Transverse colon (tissue), 4 donors: Measurements from ENCODE around the gene RNF224. TPM values are rescaled to one million over a fixed set of nuclear protein-coding genes. Genes with fewer than 3 reads are reported as not detected.

Experiments
- DNase-seq: peaks from one replicate; pipeline ENCODE4 v3.0.0-alpha.2; 2019
- H3K27ac ChIP-seq, 4 donors: fragments of 200-600 bp; sonication (generic); 2 replicates each; pipeline ENCODE4 v1.5.1; 2016 to 2018; ENCODE audit warnings: inconsistent platforms in 4 of 4
- H3K27me3 ChIP-seq: fragments of 200-600 bp; sonication (generic); 2 replicates; pipeline ENCODE4 v1.5.1; 2017; ENCODE audit warnings: inconsistent platforms
- H3K36me3 ChIP-seq, 4 donors: fragments of 200-600 bp; sonication (generic); 2 replicates each; pipeline ENCODE4 v1.5.1; 2017 to 2019; ENCODE audit warnings: inconsistent platforms in 4 of 4
- H3K4me1 ChIP-seq, 4 donors: fragments of 200-600 bp; sonication (generic); 2 replicates each; pipeline ENCODE4 v1.5.1; 2017 to 2020; ENCODE audit warnings: inconsistent platforms in 4 of 4
- H3K4me3 ChIP-seq, 4 donors: fragments of 200-600 bp; sonication (generic); 1 replicate in 1 of 4; 2 replicates in 3 of 4; pipeline versions ENCODE4 v1.5.1 to v1.6.1; 2017 to 2019; ENCODE audit warnings: inconsistent platforms in 4 of 4
- H3K9me3 ChIP-seq, 2 donors: fragments of 200-600 bp; sonication (generic); 2 replicates each; pipeline ENCODE4 v1.5.1; 2017 to 2019; ENCODE audit warnings: inconsistent platforms in 2 of 2
- EP300 ChIP-seq: sonication (generic); formaldehyde crosslinking; IDR thresholded peaks from one replicate; pipeline ENCODE4 v1.6.1; 2017; ENCODE audit warnings: antibody characterized with exemption, low read depth
- POLR2A ChIP-seq: fragments of 450-650 bp; IDR thresholded peaks from one replicate; pipeline ENCODE4 v1.6.1; 2016; ENCODE audit warnings: antibody characterized with exemption, mild to moderate bottlenecking, moderate library complexity
- POLR2AphosphoS5 ChIP-seq, 3 donors: sonication (generic); formaldehyde crosslinking; IDR thresholded peaks; one replicate each; pipeline ENCODE4 v1.6.1; 2016; ENCODE audit warnings: antibody characterized with exemption in 3 of 3
- WGBS, 2 donors: methylation state at CpG; one replicate each; pipeline ENCODE4 v1.1.5; 2018; ENCODE audit warnings: low coverage in 1 of 2; 5-methylcytosine and 5-hydroxymethylcytosine counted together
- in situ Hi-C, 4 donors: fragments of 200-750 bp; cut with MboI; loops; one replicate each; pipeline versions ENCODE4 v1.15.0 to v1.15.1; 2017; ENCODE audit warnings: low sequenced_read_pairs in 3 of 4, low pct_ligation_motif_present in 1 of 4, low pct_unique_long_range_greater_than_20kb in 1 of 4
- intact Hi-C: fragments of 100-400 bp; cut with DNase I; formaldehyde crosslinking; loops from one replicate; pipeline ENCODE4 v1.15.1; 2023; ENCODE audit warnings: low total_unique reads
- total RNA-seq, 4 donors: library from RNA; depleted of rRNA; stranded (reverse); fragments of >200 nt; gene quantifications; one replicate each; pipeline ENCODE4 v1.1.0, GENCODE V29; 2016
- TF ChIP-seq, protein P1 (sequence below), 5 experiments: fragments of 200-600 bp in 3 of 5; fragments of 450-650 bp in 2 of 5; sonication (generic) in 3 of 5; IDR thresholded peaks; 1 replicate in 2 of 5; 2 replicates in 3 of 5; pipeline ENCODE4 v1.5.1; 2016 to 2017; ENCODE audit warnings: antibody characterized with exemption in 5 of 5, inconsistent platforms in 3 of 5, mild to moderate bottlenecking in 2 of 5, moderate library complexity in 1 of 5

Gene RNF224
- total RNA-seq, 4 donors from 2014 or later, result not detected

DNA sequence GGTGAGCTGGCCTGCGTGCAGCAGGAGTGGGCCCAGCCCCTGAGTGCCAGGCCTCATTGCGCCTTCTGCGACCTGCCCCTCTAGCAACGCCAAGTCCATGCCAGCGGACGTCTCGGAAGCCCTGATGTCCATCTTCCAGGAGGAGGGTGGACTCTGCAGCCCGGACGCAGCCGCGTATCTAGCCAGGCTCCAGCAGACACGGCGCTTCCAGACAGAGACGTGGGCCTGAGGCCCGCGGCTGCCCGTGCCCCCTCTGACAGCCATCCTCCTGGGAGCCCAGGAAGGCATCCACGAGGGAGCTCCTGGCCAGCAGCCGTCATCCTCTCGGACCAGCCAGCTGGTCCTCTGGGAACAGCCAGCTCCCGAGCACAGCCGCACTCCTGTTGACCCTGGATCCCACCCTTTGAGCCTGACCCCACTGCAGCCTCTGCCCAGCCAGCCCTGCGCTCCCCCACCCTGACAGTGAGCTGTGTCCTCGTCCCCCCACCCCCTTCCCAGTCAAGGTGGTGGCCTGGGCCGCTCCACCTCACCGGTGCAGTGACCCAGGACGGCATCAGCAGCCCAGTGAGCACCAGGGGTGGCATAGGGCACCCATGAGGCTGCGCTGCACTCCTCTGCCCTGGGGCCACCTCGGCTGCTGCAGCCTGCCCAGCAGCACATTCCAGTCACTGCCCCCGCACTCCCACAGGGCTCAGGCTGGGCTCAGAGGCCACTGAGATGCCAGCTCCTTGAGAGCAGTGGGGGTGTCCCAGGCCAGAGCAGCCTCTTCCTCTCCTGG is 10.9 kb upstream of the RNF224 start:
- Histone ChIP-seq H3K27ac (peak overlapping the region in 3 of 4 donors; percentile 83 to 89 (median 85)), H3K9me3 (no peaks in the 10 kb centered on the region), H3K27me3 (no peaks in the 10 kb centered on the region), H3K4me3 (no peak overlapping the region), H3K4me1 (peaks cover 3 to 26% (median 25%) of the 10 kb centered on the region in 4 donors), H3K36me3 (no peaks in the 10 kb centered on the region)
- 90% methylated on average over 27 of the region's 30 CpGs; no CpG with 5 or more reads in 1 of the 2 donors for WGBS, 2 donors
- TF ChIP-seq POLR2AphosphoS5 (IDR thresholded peaks at IDR 0.05) (no peak), EP300 (no peak), POLR2A (no peak)
- TF ChIP-seq, protein P1, sequence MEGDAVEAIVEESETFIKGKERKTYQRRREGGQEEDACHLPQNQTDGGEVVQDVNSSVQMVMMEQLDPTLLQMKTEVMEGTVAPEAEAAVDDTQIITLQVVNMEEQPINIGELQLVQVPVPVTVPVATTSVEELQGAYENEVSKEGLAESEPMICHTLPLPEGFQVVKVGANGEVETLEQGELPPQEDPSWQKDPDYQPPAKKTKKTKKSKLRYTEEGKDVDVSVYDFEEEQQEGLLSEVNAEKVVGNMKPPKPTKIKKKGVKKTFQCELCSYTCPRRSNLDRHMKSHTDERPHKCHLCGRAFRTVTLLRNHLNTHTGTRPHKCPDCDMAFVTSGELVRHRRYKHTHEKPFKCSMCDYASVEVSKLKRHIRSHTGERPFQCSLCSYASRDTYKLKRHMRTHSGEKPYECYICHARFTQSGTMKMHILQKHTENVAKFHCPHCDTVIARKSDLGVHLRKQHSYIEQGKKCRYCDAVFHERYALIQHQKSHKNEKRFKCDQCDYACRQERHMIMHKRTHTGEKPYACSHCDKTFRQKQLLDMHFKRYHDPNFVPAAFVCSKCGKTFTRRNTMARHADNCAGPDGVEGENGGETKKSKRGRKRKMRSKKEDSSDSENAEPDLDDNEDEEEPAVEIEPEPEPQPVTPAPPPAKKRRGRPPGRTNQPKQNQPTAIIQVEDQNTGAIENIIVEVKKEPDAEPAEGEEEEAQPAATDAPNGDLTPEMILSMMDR (IDR thresholded peaks at IDR 0.05), result no peak
- intact Hi-C loops, result no loop called here
- in situ Hi-C loops, result loop anchor here in 1 of 4 donors (25.0 kb wide), 1 partner anchor 104 kb away; the partner anchor contains the start of gene DPP7
- no peak for DNase-seq

DNA sequence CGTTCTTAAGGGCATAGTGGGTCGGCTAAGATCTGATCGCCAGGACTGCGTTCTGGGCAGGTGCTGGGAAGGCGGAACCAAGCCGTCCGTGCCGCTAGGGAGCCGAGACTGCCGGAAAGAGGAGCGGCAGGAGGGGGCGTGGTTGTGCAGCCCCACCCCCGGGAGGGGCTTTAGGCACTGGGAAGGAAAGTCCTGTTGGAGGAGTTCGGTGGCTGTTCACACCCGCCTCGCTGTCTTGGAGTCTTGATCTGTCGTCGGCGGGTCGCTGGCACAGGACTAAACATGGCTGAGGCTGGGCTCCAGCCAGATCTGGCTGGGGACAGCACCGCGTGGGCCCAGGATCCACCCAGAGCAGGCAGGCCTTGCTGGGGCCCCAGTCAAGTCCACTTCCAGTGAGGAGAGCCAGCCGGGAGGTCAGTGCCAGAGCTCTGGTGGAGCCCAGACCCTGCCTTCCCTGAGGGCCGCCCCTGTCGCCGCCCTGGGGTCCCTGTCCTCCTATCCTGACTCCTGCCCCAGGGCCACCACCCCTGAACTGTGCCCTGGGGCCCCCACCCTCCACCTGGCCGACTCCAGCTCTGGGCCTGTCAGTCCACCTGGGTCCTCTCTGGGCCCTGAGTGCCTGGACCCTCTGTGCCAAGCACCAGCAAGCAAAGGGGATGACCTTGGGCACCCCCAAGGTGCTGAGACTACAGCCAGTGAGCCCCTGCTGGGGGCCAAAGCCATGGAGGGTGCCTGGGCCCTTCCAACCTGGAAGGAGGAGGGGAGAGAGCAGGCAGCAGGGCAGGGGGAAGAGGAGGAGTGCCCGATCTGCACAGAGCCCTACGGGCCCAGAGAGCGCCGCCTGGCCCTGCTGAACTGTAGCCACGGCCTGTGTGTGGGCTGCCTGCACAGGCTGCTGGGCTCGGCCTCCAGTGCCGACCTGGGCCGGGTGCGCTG is 9.8 kb upstream of the RNF224 start:
- peak overlapping the region in 3 of 4 donors; percentile 26 to 47 (median 31) for H3K4me3 ChIP-seq
- H3K36me3 ChIP-seq, result no peaks in the 10 kb centered on the region
- no peaks in the 10 kb centered on the region for H3K9me3 ChIP-seq
- DNase-seq, result peak; percentile 93
- in situ Hi-C loops, result loop anchor here in 1 of 4 donors (25.0 kb wide), 1 partner anchor 105 kb away; the partner anchor contains the start of gene DPP7
- intact Hi-C loops, result no loop called here
- WGBS, 2 donors, result 42% methylated on average over 33 of the region's 36 CpGs; no CpG with 5 or more reads in 1 of the 2 donors
- TF ChIP-seq, protein P1 (IDR thresholded peaks at IDR 0.05), result peak in 1 of 5 experiments; percentile 45
- TF ChIP-seq POLR2AphosphoS5 (IDR thresholded peaks at IDR 0.05) (peak; percentile 79 to 97 (median 94)), EP300 (no peak), POLR2A (peak; percentile 94)
- peaks cover 5 to 34% (median 32%) of the 10 kb centered on the region in 4 donors for H3K4me1 ChIP-seq
- no peaks in the 10 kb centered on the region for H3K27me3 ChIP-seq
- peak overlapping the region; percentile 83 to 89 (median 85) for H3K27ac ChIP-seq

DNA sequence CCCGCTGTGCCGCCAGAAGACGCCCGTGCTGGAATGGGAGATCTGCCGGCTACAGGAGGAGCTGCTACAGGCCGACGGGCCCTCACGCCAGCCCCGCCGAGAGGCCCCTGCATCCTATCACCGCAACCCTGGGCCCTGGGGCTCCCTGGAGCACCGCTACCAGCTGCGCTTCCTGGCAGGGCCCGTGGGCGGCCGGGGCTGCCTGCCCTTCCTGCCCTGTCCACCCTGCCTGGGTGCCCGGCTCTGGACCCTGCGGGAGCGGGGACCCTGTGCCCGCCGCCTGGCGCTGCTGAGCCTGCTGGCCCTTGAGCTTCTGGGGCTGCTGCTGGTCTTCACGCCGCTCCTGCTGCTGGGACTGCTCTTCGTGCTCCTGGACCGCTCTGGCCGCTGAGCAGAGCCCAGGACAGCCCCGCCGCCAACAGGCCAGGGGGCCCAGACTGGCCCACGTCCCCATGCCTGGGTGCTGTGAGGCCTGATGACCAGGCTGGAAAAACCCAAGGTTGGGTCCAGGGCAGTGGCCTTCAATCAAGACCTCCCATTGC is 9.0 kb upstream of the RNF224 start:
- intact Hi-C loops (no loop called here), in situ Hi-C loops (loop anchor here in 1 of 4 donors (25.0 kb wide), 1 partner anchor 106 kb away; the partner anchor contains the start of gene DPP7)
- Histone ChIP-seq H3K27me3 (no peaks in the 10 kb centered on the region), H3K9me3 (no peaks in the 10 kb centered on the region), H3K36me3 (no peaks in the 10 kb centered on the region), H3K4me3 (peak overlapping the region in 3 of 4 donors; percentile 26 to 47 (median 31)), H3K27ac (peak overlapping the region; percentile 83 to 89 (median 85)), H3K4me1 (peaks cover 5 to 41% (median 38%) of the 10 kb centered on the region in 4 donors)
- TF ChIP-seq, protein P1 (IDR thresholded peaks at IDR 0.05), result no peak
- TF ChIP-seq EP300 (no peak), POLR2A (no peak), POLR2AphosphoS5 (IDR thresholded peaks at IDR 0.05) (no peak)
- DNase-seq, result no peak
- 85% methylated on average over 17 of the region's 30 CpGs; no CpG with 5 or more reads in 1 of the 2 donors for WGBS, 2 donors
